Prostate gland (tissue), 2 donors: ENCODE measurements around the gene RPL7A. TPM values are rescaled to one million over a fixed set of nuclear protein-coding genes. Genes with fewer than 3 reads are reported as not detected.
"Not testable (repeated sequence)": the region's sequence is repeated elsewhere in the genome, so short reads cannot be mapped to it uniquely, and the experiment has no call there.

ENCODE experiments used
- DNase-seq: peaks from one replicate; pipeline ENCODE4 v3.0.0-alpha.2; 2019; ENCODE audit warnings: low spot score
- H3K27ac ChIP-seq, 2 donors: fragments of 200-600 bp; sonication (generic); 2 replicates each; pipeline ENCODE4 v1.5.1; 2017 to 2019
- H3K27me3 ChIP-seq: fragments of 200-600 bp; sonication (generic); replicated peaks from 2 replicates; pipeline ENCODE4 v1.5.1; 2019; ENCODE audit not compliant: insufficient read depth
- H3K36me3 ChIP-seq, 2 donors: fragments of 200-600 bp; sonication (generic); 1 replicate in 1 of 2; 2 replicates in 1 of 2; pipeline versions ENCODE4 v1.5.1 to v1.8.1; 2017 to 2019
- H3K4me1 ChIP-seq: fragments of 200-600 bp; sonication (generic); replicated peaks from 2 replicates; pipeline ENCODE4 v1.5.1; 2019
- H3K4me3 ChIP-seq, 2 donors: fragments of 200-600 bp; sonication (generic); 2 replicates each; pipeline ENCODE4 v1.5.1; 2017 to 2019
- H3K9me3 ChIP-seq: fragments of 200-600 bp; sonication (generic); 2 replicates; pipeline ENCODE4 v1.5.1; 2017
- CTCF ChIP-seq, 4 experiments: fragments of 200-600 bp in 2 of 4; fragments of 450-650 bp in 2 of 4; sonication (generic) in 2 of 4; IDR thresholded peaks; 1 replicate in 3 of 4; 2 replicates in 1 of 4; pipeline ENCODE4 v1.5.1; 2016 to 2019; ENCODE audit warnings: antibody characterized with exemption in 4 of 4, mild to moderate bottlenecking in 2 of 4, moderate library complexity in 2 of 4
- POLR2A ChIP-seq: fragments of 450-650 bp; IDR thresholded peaks from one replicate; pipeline ENCODE4 v1.6.1; 2016; ENCODE audit warnings: antibody characterized with exemption, mild to moderate bottlenecking
- POLR2AphosphoS5 ChIP-seq: sonication (generic); formaldehyde crosslinking; IDR thresholded peaks from one replicate; pipeline ENCODE4 v1.6.1; 2017; ENCODE audit warnings: antibody characterized with exemption
- WGBS: methylation state at CpG from one replicate; pipeline ENCODE4 v1.1.5; 2018; 5-methylcytosine and 5-hydroxymethylcytosine counted together
- intact Hi-C: fragments of 100-400 bp; cut with DNase I; formaldehyde crosslinking; loops from one replicate; pipeline ENCODE4 v1.14.2; 2022
- total RNA-seq, 2 donors: library from RNA; depleted of rRNA; stranded (reverse); fragments of >200 nt; gene quantifications; one replicate each; pipeline ENCODE4 v1.1.0, GENCODE V29; 2016

RPL7A gene
- total RNA-seq, 2 donors from 2014 or later: 1,667 to 2,501 TPM

- no peak for DNase-seq
- intact Hi-C loops: no loop called here
- no peaks in the 10 kb centered on the region for H3K27me3 ChIP-seq
- no peak overlapping the region for H3K27ac ChIP-seq
- H3K9me3 ChIP-seq: no peaks in the 10 kb centered on the region
- H3K4me3 ChIP-seq: no peak overlapping the region
- no peaks in the 10 kb centered on the region for H3K4me1 ChIP-seq
- TF ChIP-seq POLR2AphosphoS5 (no peak), CTCF (IDR thresholded peaks at IDR 0.05) (no peak), POLR2A (no peak)
- H3K36me3 ChIP-seq: no peaks in the 10 kb centered on the region
- WGBS: 79% methylated on average over 16 of the region's 16 CpGs
Observed at GRCh38 chr9:133307301-133307700, 40.7 kb upstream of the RPL7A start.

DNA sequence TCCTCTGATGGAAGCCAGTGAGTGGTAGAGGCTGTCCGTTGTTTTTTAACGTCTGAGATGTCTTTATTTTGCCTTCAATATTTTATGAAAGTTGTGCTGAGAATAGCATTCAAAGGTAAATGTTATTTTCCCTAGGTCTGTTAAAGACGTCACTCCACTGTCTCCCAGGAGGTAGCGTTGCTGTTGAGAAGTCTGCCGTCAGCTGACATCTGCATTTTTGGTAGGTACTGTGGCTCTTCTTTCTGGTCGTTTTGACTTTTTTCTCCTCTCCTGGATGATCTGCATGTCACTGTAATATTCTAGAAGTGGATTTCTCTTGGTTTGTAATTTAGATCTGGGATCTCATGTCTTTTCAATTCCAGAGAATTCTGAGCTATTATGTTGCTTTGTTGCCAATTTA lies 38.4 kb upstream of the RPL7A start:
- Histone ChIP-seq H3K4me3 (no peak overlapping the region), H3K4me1 (no peaks in the 10 kb centered on the region), H3K36me3 (no peaks in the 10 kb centered on the region), H3K27me3 (no peaks in the 10 kb centered on the region), H3K27ac (no peak overlapping the region), H3K9me3 (no peaks in the 10 kb centered on the region)
- intact Hi-C loops: no loop called here
- 76% methylated on average over 6 of the region's 6 CpGs for WGBS
- DNase-seq: no peak
- TF ChIP-seq POLR2AphosphoS5 (no peak), POLR2A (no peak), CTCF (IDR thresholded peaks at IDR 0.05) (no peak)

- H3K27me3 ChIP-seq: no peaks in the 10 kb centered on the region
- no peaks in the 10 kb centered on the region for H3K4me1 ChIP-seq
- no peak overlapping the region for H3K27ac ChIP-seq
- no peaks in the 10 kb centered on the region for H3K9me3 ChIP-seq
- no peak overlapping the region for H3K4me3 ChIP-seq
- intact Hi-C loops: no loop called here
- no peak for DNase-seq
- H3K36me3 ChIP-seq: no peaks in the 10 kb centered on the region
- WGBS: 75% methylated on average over 2 of the region's 2 CpGs
- no peak for TF ChIP-seq CTCF (IDR thresholded peaks at IDR 0.05)
- no peak for TF ChIP-seq POLR2AphosphoS5
- TF ChIP-seq POLR2A: no peak
Observed at GRCh38 chr9:133315997-133316396, 32.0 kb upstream of the RPL7A start.

- DNase-seq, intact Hi-C loops: not testable (repeated sequence)
- WGBS: 36% methylated on average over 5 of the region's 13 CpGs
Observed at GRCh38 chr9:133317551-133317950, 30.5 kb upstream of the RPL7A start.

GRCh38 chr9:133320421-133320881 lies 27.6 kb upstream of the RPL7A start:
- Histone ChIP-seq H3K36me3 (no peaks in the 10 kb centered on the region), H3K9me3 (no peaks in the 10 kb centered on the region), H3K27me3 (no peaks in the 10 kb centered on the region), H3K27ac (no peak overlapping the region), H3K4me3 (no peak overlapping the region), H3K4me1 (no peaks in the 10 kb centered on the region)
- intact Hi-C loops: no loop called here
- WGBS: 73% methylated on average over 13 of the region's 13 CpGs
- no peak for TF ChIP-seq POLR2AphosphoS5
- no peak for TF ChIP-seq POLR2A
- TF ChIP-seq CTCF (IDR thresholded peaks at IDR 0.05): no peak
- no peak for DNase-seq

More at GRCh38 chr9:133317551-133317950, 30.5 kb upstream of the RPL7A start:
- not testable (repeated sequence) for H3K9me3 ChIP-seq, H3K4me3 ChIP-seq, H3K36me3 ChIP-seq, H3K4me1 ChIP-seq, H3K27ac ChIP-seq, H3K27me3 ChIP-seq
